Hematopoietic multipotent progenitor cell (in vitro differentiated cells): Measurements from ENCODE around the gene RITA1. TPM values are rescaled to one million over a fixed set of nuclear protein-coding genes. Genes with fewer than 3 reads are reported as not detected.

Source experiments
- DNase-seq, 3 donors: peaks; one replicate each; pipeline ENCODE4 v3.0.0-alpha.2; 2011 to 2015; ENCODE audit warnings: low read depth in 2 of 3, low spot score in 2 of 3
- small RNA-seq: library from RNA; depleted of rRNA; stranded (forward); fragments of <200 nt; gene quantifications from one replicate; pipeline ENCODE3, GENCODE V24; 2012
- total RNA-seq: library from RNA; depleted of rRNA; stranded (reverse); fragments of >200 nt; gene quantifications from one replicate; pipeline ENCODE4 v1.2.3, GENCODE V29; 2012

Gene RITA1
- total RNA-seq, 1 donor, result 28.3 TPM

DNA sequence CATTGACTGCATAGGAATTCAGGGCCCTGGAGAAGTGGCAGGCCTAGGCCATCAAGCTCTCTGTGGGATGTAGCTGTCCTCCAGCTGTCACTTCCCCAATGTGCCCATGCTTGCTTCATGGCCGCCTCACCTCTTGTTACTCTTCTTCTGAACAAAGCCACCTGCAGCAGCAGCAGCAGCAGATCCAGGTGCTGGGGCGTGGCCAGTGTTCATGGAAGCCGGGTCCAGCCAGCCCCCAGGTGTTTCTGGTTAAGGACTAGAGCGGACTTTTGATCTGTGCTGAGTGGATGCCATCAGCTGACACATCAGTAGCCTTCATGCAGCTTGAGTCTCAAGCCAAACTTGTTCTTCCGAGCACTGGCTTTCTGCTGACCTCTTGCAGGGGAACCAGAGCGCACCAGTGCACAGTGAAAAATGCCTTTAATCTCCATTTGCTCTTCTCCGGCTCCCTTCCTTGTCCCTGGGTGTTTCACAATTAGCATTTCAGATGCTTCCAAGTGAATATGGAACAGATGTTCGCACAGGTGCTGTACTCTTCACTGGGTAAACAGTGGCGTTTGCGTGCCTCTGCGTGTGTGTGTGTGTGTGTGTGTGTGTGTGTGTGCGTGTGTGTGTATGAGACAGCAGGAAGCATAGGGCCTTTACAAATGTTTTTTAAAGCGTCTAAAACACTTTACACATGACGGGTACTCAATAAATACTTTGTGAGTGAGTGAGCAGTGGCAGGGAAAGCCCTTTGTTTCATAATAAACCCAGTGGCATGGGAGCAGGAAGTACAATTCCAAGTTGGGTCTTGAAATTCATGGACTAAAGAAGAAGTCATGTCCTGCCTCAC, 55.9 kb downstream of the RITA1 start:
- DNase-seq, result no peak

Small RNA genes lying within 50 kb of the gene (small RNA-seq; reads per million reads assigned to genes)
- gene MIR7106 (not detected), gene RF00019 (not detected)

Other genes starting within 250 kb of the RITA1 start
- gene OAS3, start 247.2 kb upstream of the RITA1 start, total RNA-seq, result 31.2 TPM
- gene OAS2, start 207.2 kb upstream of the RITA1 start, total RNA-seq, result 34.7 TPM
- 1.1 TPM for gene DTX1, start 129.0 kb upstream of the RITA1 start, total RNA-seq
- gene RASAL1, start 50.0 kb upstream of the RITA1 start, total RNA-seq, result 0.27 TPM
- gene CFAP73, start 36.0 kb upstream of the RITA1 start, total RNA-seq, result not detected
- 57.4 TPM for gene DDX54, start 243 bp upstream of the RITA1 start, total RNA-seq
- gene TPCN1, start 35.7 kb downstream of the RITA1 start, total RNA-seq, result 16.4 TPM
- 37.4 TPM for gene SLC8B1, start 149.4 kb downstream of the RITA1 start, total RNA-seq
- gene PLBD2, start 172.9 kb downstream of the RITA1 start, total RNA-seq, result 13.7 TPM
- not detected for gene SDS, start 218.2 kb downstream of the RITA1 start, total RNA-seq
- gene SDSL, start 236.7 kb downstream of the RITA1 start, total RNA-seq, result 16.2 TPM